Karpas-422 (cell line): Measurements from ENCODE around the gene ACAD8. TPM values are rescaled to one million over a fixed set of nuclear protein-coding genes. Genes with fewer than 3 reads are reported as not detected.

ENCODE experiments used
- DNase-seq: peaks from one replicate; pipeline ENCODE4 v3.0.0-alpha.2; 2015
- H2AFZ ChIP-seq: fragments of 200-600 bp; sonication (generic); 2 replicates; pipeline ENCODE4 v1.6.1; 2014; ENCODE audit warnings: antibody characterized with exemption, low read length, mixed read lengths
- H3K27ac ChIP-seq: fragments of 200-600 bp; sonication (generic); 2 replicates; pipeline ENCODE4 v1.5.1; 2014; ENCODE audit warnings: mild to moderate bottlenecking, low read length, moderate library complexity
- H3K27me3 ChIP-seq: fragments of 200-600 bp; sonication (generic); 2 replicates; pipeline ENCODE4 v1.6.1; 2014; ENCODE audit warnings: low read length, mixed read lengths
- H3K36me3 ChIP-seq: fragments of 200-600 bp; sonication (generic); 2 replicates; pipeline ENCODE4 v1.6.1; 2014; ENCODE audit warnings: low read length, mixed read lengths; ENCODE audit not compliant: insufficient read depth
- H3K4me1 ChIP-seq: fragments of 200-600 bp; sonication (generic); 2 replicates; pipeline ENCODE4 v1.6.1; 2014; ENCODE audit warnings: mild to moderate bottlenecking, low read length, mixed read lengths
- H3K4me2 ChIP-seq: fragments of 200-600 bp; sonication (generic); 2 replicates; pipeline ENCODE4 v1.6.1; 2014; ENCODE audit warnings: low read length, low read depth, mild to moderate bottlenecking; ENCODE audit not compliant: poor library complexity, severe bottlenecking
- H3K4me3 ChIP-seq: fragments of 200-600 bp; sonication (generic); 2 replicates; pipeline ENCODE4 v1.5.1; 2014; ENCODE audit warnings: mild to moderate bottlenecking, antibody characterized with exemption, low read length, mixed read lengths
- H3K79me2 ChIP-seq: fragments of 200-600 bp; sonication (generic); 2 replicates; pipeline ENCODE4 v1.6.1; 2014; ENCODE audit warnings: mild to moderate bottlenecking, low read length, mixed read lengths
- H3K9ac ChIP-seq: fragments of 200-600 bp; sonication (generic); 2 replicates; pipeline ENCODE4 v1.6.0; 2014; ENCODE audit warnings: low read length
- H3K9me2 ChIP-seq: fragments of 200-600 bp; sonication (generic), shearing (Covaris generic); replicated peaks from 2 replicates; pipeline ENCODE4 v1.6.0; 2014; ENCODE audit warnings: mild to moderate bottlenecking, low read length, moderate library complexity; ENCODE audit not compliant: insufficient read depth
- H3K9me3 ChIP-seq: fragments of 300-700, 200-600 bp; sonication (generic); 2 replicates; pipeline ENCODE4 v1.6.1; 2014; ENCODE audit warnings: low read length, mixed read lengths
- H4K20me1 ChIP-seq: fragments of 200-600 bp; sonication (generic); 2 replicates; pipeline ENCODE4 v1.6.1; 2014; ENCODE audit warnings: mild to moderate bottlenecking, antibody characterized with exemption, low read length, low read depth; ENCODE audit not compliant: insufficient read depth
- total RNA-seq: library from RNA; depleted of rRNA; stranded (reverse); fragments of >200 nt; shearing (Covaris generic); gene quantifications from 2 replicates; pipeline ENCODE4 v1.2.3, GENCODE V29; 2014; ENCODE audit warnings: low replicate concordance; rRNA removed

Gene ACAD8
- 9.6 and 9.9 TPM in 2 replicates for total RNA-seq

- Histone ChIP-seq H3K36me3 (no peaks in the 10 kb centered on the region), H3K27ac (no peak within 1 kb of the TSS), H3K27me3 (no peaks in the 10 kb centered on the region), H4K20me1 (no peaks in the 10 kb centered on the region), H3K9me2 (no peaks in the 10 kb centered on the region), H3K9me3 (no peaks in the 10 kb centered on the region), H2AFZ (peak within 1 kb of the TSS; percentile 67), H3K79me2 (peaks cover 7% of the 10 kb centered on the region; the same call in 1 of the 2 replicates), H3K4me3 (peak within 1 kb of the TSS; percentile 71), H3K4me2 (peak within 1 kb of the TSS; percentile 83), H3K9ac (peak within 1 kb of the TSS; percentile 78), H3K4me1 (peaks cover 19% of the 10 kb centered on the region)
- DNase-seq, result peak; percentile 96
Observed at GRCh38 chr11:134253188-134253993, at the start of gene ACAD8, which contains the start of gene THYN1. Gene ACAD8 (plus strand): TSS chr11:134253568. CDS start chr11:134253601, 33 bp downstream. Gene THYN1 (minus strand): TSS chr11:134253352. CDS start chr11:134252882, 470 bp downstream.

GRCh38 chr11:134205729-134206128, 47.6 kb upstream of the ACAD8 start:
- H3K9ac ChIP-seq, result no peak overlapping the region
- no peak overlapping the region for H3K27ac ChIP-seq
- H3K9me3 ChIP-seq, result no peaks in the 10 kb centered on the region
- no peak overlapping the region for H3K4me2 ChIP-seq
- H3K79me2 ChIP-seq, result 0 out of 2 replicates have a peak, but pooled peaks cover under 1% of the 10 kb centered on the region
- H3K36me3 ChIP-seq, result peaks cover 16% of the 10 kb centered on the region
- no peaks in the 10 kb centered on the region for H3K27me3 ChIP-seq
- no peak overlapping the region for H2AFZ ChIP-seq
- DNase-seq, result no peak
- peaks cover under 1% of the 10 kb centered on the region for H3K4me1 ChIP-seq
- no peaks in the 10 kb centered on the region for H4K20me1 ChIP-seq
- no peak overlapping the region for H3K4me3 ChIP-seq
- H3K9me2 ChIP-seq, result no peaks in the 10 kb centered on the region

GRCh38 chr11:134206185-134206584, 47.2 kb upstream of the ACAD8 start:
- Histone ChIP-seq H3K79me2 (0 out of 2 replicates have a peak, but pooled peaks cover 4% of the 10 kb centered on the region), H3K9me2 (no peaks in the 10 kb centered on the region), H4K20me1 (no peaks in the 10 kb centered on the region), H3K4me2 (no peak overlapping the region), H3K9ac (no peak overlapping the region), H2AFZ (no peak overlapping the region), H3K36me3 (peaks cover 16% of the 10 kb centered on the region), H3K9me3 (no peaks in the 10 kb centered on the region), H3K4me3 (no peak overlapping the region), H3K27ac (no peak overlapping the region), H3K27me3 (no peaks in the 10 kb centered on the region), H3K4me1 (no peaks in the 10 kb centered on the region)
- no peak for DNase-seq

GRCh38 chr11:134207538-134208239, 45.7 kb upstream of the ACAD8 start:
- Histone ChIP-seq H3K9me3 (no peaks in the 10 kb centered on the region), H3K9me2 (no peaks in the 10 kb centered on the region), H3K27ac (no peak overlapping the region), H3K9ac (no peak overlapping the region), H3K27me3 (no peaks in the 10 kb centered on the region), H4K20me1 (no peaks in the 10 kb centered on the region), H3K4me3 (no peak overlapping the region), H3K36me3 (peaks cover 16% of the 10 kb centered on the region; the same call in 1 of the 2 replicates), H3K4me2 (no peak overlapping the region), H3K79me2 (peaks cover 15% of the 10 kb centered on the region), H2AFZ (no peak overlapping the region), H3K4me1 (no peaks in the 10 kb centered on the region)
- DNase-seq, result peak; percentile 56

GRCh38 chr11:134215836-134216235, 37.5 kb upstream of the ACAD8 start:
- Histone ChIP-seq H2AFZ (no peak overlapping the region), H3K36me3 (0 out of 2 replicates have a peak, but pooled peaks cover 9% of the 10 kb centered on the region), H3K79me2 (peaks cover 71% of the 10 kb centered on the region), H4K20me1 (no peaks in the 10 kb centered on the region), H3K9me2 (no peaks in the 10 kb centered on the region), H3K9ac (no peak overlapping the region), H3K27ac (no peak overlapping the region), H3K4me2 (no peak overlapping the region), H3K4me3 (no peak overlapping the region), H3K4me1 (no peaks in the 10 kb centered on the region), H3K9me3 (no peaks in the 10 kb centered on the region), H3K27me3 (no peaks in the 10 kb centered on the region)
- no peak for DNase-seq

GRCh38 chr11:134216816-134217215, 36.6 kb upstream of the ACAD8 start:
- H3K36me3 ChIP-seq, result 0 out of 2 replicates have a peak, but pooled peaks cover 9% of the 10 kb centered on the region
- peaks cover 73% of the 10 kb centered on the region for H3K79me2 ChIP-seq
- H3K9me3 ChIP-seq, result no peaks in the 10 kb centered on the region

GRCh38 chr11:134223121-134223520, 30.2 kb upstream of the ACAD8 start:
- peak overlapping the region; percentile 79 for H3K4me3 ChIP-seq
- no peak for DNase-seq
- no peak overlapping the region for H2AFZ ChIP-seq
- H3K9me3 ChIP-seq, result no peaks in the 10 kb centered on the region
- no peak overlapping the region for H3K27ac ChIP-seq
- peaks cover 42% of the 10 kb centered on the region for H3K79me2 ChIP-seq
- no peaks in the 10 kb centered on the region for H3K36me3 ChIP-seq
- H3K9ac ChIP-seq, result peak overlapping the region; percentile 82
- H3K9me2 ChIP-seq, result no peaks in the 10 kb centered on the region
- peak overlapping the region; percentile 93 for H3K4me2 ChIP-seq
- no peaks in the 10 kb centered on the region for H3K27me3 ChIP-seq
- peaks cover 12% of the 10 kb centered on the region; the same call in 1 of the 2 replicates for H4K20me1 ChIP-seq
- H3K4me1 ChIP-seq, result peaks cover 29% of the 10 kb centered on the region

More at GRCh38 chr11:134216816-134217215, 36.6 kb upstream of the ACAD8 start:
- H3K27ac ChIP-seq, result no peak overlapping the region
- no peak overlapping the region for H3K9ac ChIP-seq
- no peak overlapping the region for H2AFZ ChIP-seq
- H3K4me2 ChIP-seq, result no peak overlapping the region
- peaks cover 3% of the 10 kb centered on the region for H3K4me1 ChIP-seq
- no peak for DNase-seq
- H3K4me3 ChIP-seq, result no peak overlapping the region
- H4K20me1 ChIP-seq, result peaks cover 2% of the 10 kb centered on the region; the same call in 1 of the 2 replicates
- H3K9me2 ChIP-seq, result no peaks in the 10 kb centered on the region
- H3K27me3 ChIP-seq, result no peaks in the 10 kb centered on the region
